Measurements from ENCODE around the gene GOLPH3. TPM values are rescaled to one million over a fixed set of nuclear protein-coding genes. Genes with fewer than 3 reads are reported as not detected.

GOLPH3 gene
- polyA plus RNA-seq, 1 donor (not counting 4 experiments of a cell fraction or from before 2014, with no cell fraction given), result 42.0 TPM

DNA sequence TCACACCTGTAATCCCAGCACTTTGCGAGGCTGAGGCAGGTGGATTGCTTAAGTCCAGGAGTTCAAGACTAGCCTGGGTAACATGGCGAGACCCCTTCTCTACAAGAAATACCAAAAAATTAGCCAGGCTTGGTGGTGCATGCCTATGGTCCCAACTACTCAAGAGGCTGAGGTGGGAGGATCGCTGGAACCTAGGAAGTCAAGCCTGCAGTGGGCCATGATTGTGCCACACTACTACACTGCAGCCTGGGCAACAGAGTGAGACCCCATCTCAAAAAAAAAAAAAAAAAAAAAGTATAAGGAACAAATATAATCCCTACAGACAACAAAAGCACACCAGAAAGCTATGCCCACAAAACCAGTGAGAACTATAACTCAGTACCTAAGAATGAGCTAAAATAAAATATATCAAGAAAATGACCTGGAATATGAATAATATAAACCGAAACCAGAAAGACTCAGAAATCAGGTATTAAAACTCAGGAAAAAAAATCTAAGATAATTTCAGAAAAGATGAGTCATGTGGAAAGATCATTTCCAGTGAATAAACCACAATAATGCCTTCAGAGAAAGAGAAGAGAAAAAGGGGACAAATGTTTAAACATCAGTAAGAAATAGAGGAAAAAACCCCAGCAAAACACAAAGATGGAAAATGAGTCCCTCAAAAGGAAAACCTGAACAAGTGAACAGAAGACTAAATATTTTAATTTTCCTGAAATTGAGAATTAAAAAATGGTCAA is 57.4 kb downstream of the GOLPH3 start:
- H3K79me2 ChIP-seq (ENCODE audit: control insufficient read depth, insufficient read depth, low read length), result peaks cover 8% of the 10 kb centered on the region

DNA sequence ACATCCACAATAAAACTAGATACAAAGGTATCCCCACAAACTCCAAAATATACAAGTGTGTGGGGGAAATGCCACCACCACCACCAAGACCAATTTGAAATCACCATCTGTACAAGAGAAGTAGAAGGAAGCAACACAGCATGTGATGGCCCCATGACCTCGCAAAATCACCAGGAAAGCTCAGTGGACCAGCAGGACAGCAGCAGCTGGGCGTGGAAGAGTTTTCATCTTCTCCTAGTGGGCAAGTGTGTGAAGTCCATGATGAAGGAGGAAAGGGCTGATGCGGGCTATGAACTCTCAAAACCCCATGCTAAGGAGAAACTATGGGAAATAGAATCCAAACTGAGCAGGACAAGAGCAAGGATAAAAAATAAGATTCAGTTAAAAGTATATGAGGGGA is 58.1 kb downstream of the GOLPH3 start:
- Histone ChIP-seq H3K79me2 (ENCODE audit: control insufficient read depth, insufficient read depth, low read length) (peaks cover 8% of the 10 kb centered on the region), H3K4me3 (ENCODE audit: control insufficient read depth in 2 of 3, extremely low read depth in 1 of 3, insufficient read depth in 2 of 3, low read depth in 1 of 3, low read length in 3 of 3) (no peak overlapping the region), H3K36me3 (ENCODE audit: control insufficient read depth in 2 of 2, extremely low read depth in 1 of 2, insufficient read depth in 2 of 2, low read length in 2 of 2) (peaks cover 11 to 21% of the 10 kb centered on the region in 2 experiments), H3K9ac (ENCODE audit: control insufficient read depth, extremely low read depth, insufficient read depth, low read length) (no peak overlapping the region), H3K27me3 (ENCODE audit: control insufficient read depth, extremely low read depth, insufficient read depth, low read length) (no peaks in the 10 kb centered on the region), H3K9me1 (ENCODE audit: control insufficient read depth, extremely low read depth, insufficient read depth, low read length) (no peaks in the 10 kb centered on the region), H4K20me1 (ENCODE audit: control insufficient read depth, extremely low read depth, insufficient read depth, low read length) (peaks cover 4% of the 10 kb centered on the region), H3K9me3 (ENCODE audit: control insufficient read depth, low read depth, low read length) (no peaks in the 10 kb centered on the region), H2AFZ (ENCODE audit: control insufficient read depth, low read length) (no peak overlapping the region), H3K27ac (ENCODE audit: control insufficient read depth, insufficient read depth, low read length) (no peak overlapping the region), H3K4me2 (ENCODE audit: control insufficient read depth, extremely low read depth, insufficient read depth, low read depth, low read length) (no peak overlapping the region), H3K4me1 (ENCODE audit: control insufficient read depth, extremely low read depth, insufficient read depth, low read length) (no peaks in the 10 kb centered on the region)
- no peak for TF ChIP-seq EZH2 (IDR thresholded peaks at IDR 0.05; ENCODE audit: low read length)
- TF ChIP-seq, protein P1, sequence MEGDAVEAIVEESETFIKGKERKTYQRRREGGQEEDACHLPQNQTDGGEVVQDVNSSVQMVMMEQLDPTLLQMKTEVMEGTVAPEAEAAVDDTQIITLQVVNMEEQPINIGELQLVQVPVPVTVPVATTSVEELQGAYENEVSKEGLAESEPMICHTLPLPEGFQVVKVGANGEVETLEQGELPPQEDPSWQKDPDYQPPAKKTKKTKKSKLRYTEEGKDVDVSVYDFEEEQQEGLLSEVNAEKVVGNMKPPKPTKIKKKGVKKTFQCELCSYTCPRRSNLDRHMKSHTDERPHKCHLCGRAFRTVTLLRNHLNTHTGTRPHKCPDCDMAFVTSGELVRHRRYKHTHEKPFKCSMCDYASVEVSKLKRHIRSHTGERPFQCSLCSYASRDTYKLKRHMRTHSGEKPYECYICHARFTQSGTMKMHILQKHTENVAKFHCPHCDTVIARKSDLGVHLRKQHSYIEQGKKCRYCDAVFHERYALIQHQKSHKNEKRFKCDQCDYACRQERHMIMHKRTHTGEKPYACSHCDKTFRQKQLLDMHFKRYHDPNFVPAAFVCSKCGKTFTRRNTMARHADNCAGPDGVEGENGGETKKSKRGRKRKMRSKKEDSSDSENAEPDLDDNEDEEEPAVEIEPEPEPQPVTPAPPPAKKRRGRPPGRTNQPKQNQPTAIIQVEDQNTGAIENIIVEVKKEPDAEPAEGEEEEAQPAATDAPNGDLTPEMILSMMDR (optimal IDR thresholded peaks at IDR 0.05 in 1 of 3, IDR thresholded peaks at IDR 0.05 in 1 of 3, conservative IDR thresholded peaks at IDR 0.05 in 1 of 3; ENCODE audit: extremely low read depth in 1 of 3, insufficient read depth in 2 of 3, low read length in 3 of 3), result no peak
- FAIRE-seq, result no peak
- dilution Hi-C loops (cut with MboI; ENCODE audit: extremely low pct_ligation_motif_present, low sequenced_read_pairs), result no loop called here
- no peak for DNase-seq (ENCODE audit: low read depth, low spot score)

More for the DNA sequence above, 57.4 kb downstream of the GOLPH3 start:
- TF ChIP-seq, protein P1 (optimal IDR thresholded peaks at IDR 0.05 in 1 of 3, IDR thresholded peaks at IDR 0.05 in 1 of 3, conservative IDR thresholded peaks at IDR 0.05 in 1 of 3; ENCODE audit: extremely low read depth in 1 of 3, insufficient read depth in 2 of 3, low read length in 3 of 3), result no peak
- TF ChIP-seq EZH2 (IDR thresholded peaks at IDR 0.05; ENCODE audit: low read length), result no peak
- Histone ChIP-seq H3K4me2 (ENCODE audit: control insufficient read depth, extremely low read depth, insufficient read depth, low read depth, low read length) (no peak overlapping the region), H4K20me1 (ENCODE audit: control insufficient read depth, extremely low read depth, insufficient read depth, low read length) (peaks cover 4% of the 10 kb centered on the region), H3K4me3 (ENCODE audit: control insufficient read depth in 2 of 3, extremely low read depth in 1 of 3, insufficient read depth in 2 of 3, low read depth in 1 of 3, low read length in 3 of 3) (no peak overlapping the region), H3K4me1 (ENCODE audit: control insufficient read depth, extremely low read depth, insufficient read depth, low read length) (no peaks in the 10 kb centered on the region), H3K9me3 (ENCODE audit: control insufficient read depth, low read depth, low read length) (no peaks in the 10 kb centered on the region), H3K27ac (ENCODE audit: control insufficient read depth, insufficient read depth, low read length) (no peak overlapping the region), H3K36me3 (ENCODE audit: control insufficient read depth in 2 of 2, extremely low read depth in 1 of 2, insufficient read depth in 2 of 2, low read length in 2 of 2) (peaks cover 11 to 17% of the 10 kb centered on the region in 2 experiments), H3K9me1 (ENCODE audit: control insufficient read depth, extremely low read depth, insufficient read depth, low read length) (no peaks in the 10 kb centered on the region), H3K27me3 (ENCODE audit: control insufficient read depth, extremely low read depth, insufficient read depth, low read length) (no peaks in the 10 kb centered on the region), H3K9ac (ENCODE audit: control insufficient read depth, extremely low read depth, insufficient read depth, low read length) (no peak overlapping the region), H2AFZ (ENCODE audit: control insufficient read depth, low read length) (no peak overlapping the region)
- FAIRE-seq (no peak), DNase-seq (ENCODE audit: low read depth, low spot score) (no peak)
- dilution Hi-C loops (cut with MboI; ENCODE audit: extremely low pct_ligation_motif_present, low sequenced_read_pairs), result no loop called here
